GM12891 (cell line): ENCODE data around the gene EXOC4.

Experiments used
- DNase-seq: peaks from one replicate; pipeline ENCODE4 v3.0.0; 2011; ENCODE audit warnings: low spot score; ENCODE audit not compliant: insufficient read length
- FAIRE-seq: peaks from 2 replicates; lab custom pipeline; 2011; peaks lifted over from hg19 to GRCh38; lab: Jason Lieb, UNC
- PAX5 ChIP-seq: IDR thresholded peaks from 2 replicates; pipeline ENCODE4 v1.6.1; 2011; ENCODE audit warnings: low read length, moderate library complexity, mild to moderate bottlenecking; ENCODE audit not compliant: insufficient read depth, severe bottlenecking
- POLR2A ChIP-seq: IDR thresholded peaks from 2 replicates; pipeline ENCODE4 v1.6.1; 2011; ENCODE audit warnings: low read depth, low read length, control low read depth
- POLR2AphosphoS5 ChIP-seq: IDR thresholded peaks from 2 replicates; pipeline ENCODE4 v1.6.1; 2011; ENCODE audit warnings: low read depth, low read length, control low read depth
- POU2F2 ChIP-seq: IDR thresholded peaks from 2 replicates; pipeline ENCODE4 v1.6.1; 2011; ENCODE audit warnings: low read depth, mild to moderate bottlenecking, control low read depth, low read length, moderate library complexity
- SPI1 ChIP-seq: IDR thresholded peaks from 2 replicates; pipeline ENCODE4 v1.6.1; 2011; ENCODE audit warnings: low read depth, low read length, control low read depth
- TAF1 ChIP-seq: IDR thresholded peaks from 2 replicates; pipeline ENCODE4 v1.6.1; 2011; ENCODE audit warnings: low read depth, low read length, control low read depth

EXOC4 gene

DNA sequence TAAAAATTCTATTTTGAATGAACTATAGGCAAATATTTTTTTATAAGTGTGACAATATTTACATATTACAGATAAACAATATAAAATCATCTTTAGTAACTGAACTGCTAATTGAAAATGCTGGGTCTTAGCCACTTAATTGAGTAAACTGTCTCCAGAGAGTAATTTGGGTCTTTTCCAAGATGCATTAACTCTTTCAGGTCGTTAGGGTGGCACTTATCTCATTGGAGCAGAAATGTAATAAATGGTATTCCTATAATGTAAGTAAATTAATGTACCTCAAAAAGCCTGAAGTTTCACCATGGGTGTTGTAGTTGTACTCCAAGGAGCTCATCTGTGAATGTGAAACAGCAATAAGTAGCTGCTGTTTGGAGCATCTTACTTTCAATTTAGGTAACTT is 208.5 kb downstream of the EXOC4 start:
- DNase-seq (no peak), FAIRE-seq (no peak)
- TF ChIP-seq SPI1 (no peak), TAF1 (no peak), POLR2A (no peak)

- no peak for TF ChIP-seq SPI1
- DNase-seq = no peak
- no peak for FAIRE-seq
These were observed 222.8 kb downstream of the EXOC4 start for GRCh38 chr7:133475655-133476054.

- no peak for DNase-seq
- no peak for TF ChIP-seq SPI1
- TF ChIP-seq POLR2AphosphoS5 = no peak
These were observed 224.9 kb downstream of the EXOC4 start for GRCh38 chr7:133477791-133478190.

GRCh38 chr7:133478591-133479135 is 225.8 kb downstream of the EXOC4 start:
- DNase-seq (no peak), FAIRE-seq (no peak)
- no peak for TF ChIP-seq SPI1
- no peak for TF ChIP-seq TAF1
- TF ChIP-seq POLR2A = no peak
- TF ChIP-seq POU2F2 = no peak
- TF ChIP-seq POLR2AphosphoS5 = no peak
- no peak for TF ChIP-seq PAX5

More at GRCh38 chr7:133477791-133478190, 224.9 kb downstream of the EXOC4 start:
- no peak for FAIRE-seq

DNA sequence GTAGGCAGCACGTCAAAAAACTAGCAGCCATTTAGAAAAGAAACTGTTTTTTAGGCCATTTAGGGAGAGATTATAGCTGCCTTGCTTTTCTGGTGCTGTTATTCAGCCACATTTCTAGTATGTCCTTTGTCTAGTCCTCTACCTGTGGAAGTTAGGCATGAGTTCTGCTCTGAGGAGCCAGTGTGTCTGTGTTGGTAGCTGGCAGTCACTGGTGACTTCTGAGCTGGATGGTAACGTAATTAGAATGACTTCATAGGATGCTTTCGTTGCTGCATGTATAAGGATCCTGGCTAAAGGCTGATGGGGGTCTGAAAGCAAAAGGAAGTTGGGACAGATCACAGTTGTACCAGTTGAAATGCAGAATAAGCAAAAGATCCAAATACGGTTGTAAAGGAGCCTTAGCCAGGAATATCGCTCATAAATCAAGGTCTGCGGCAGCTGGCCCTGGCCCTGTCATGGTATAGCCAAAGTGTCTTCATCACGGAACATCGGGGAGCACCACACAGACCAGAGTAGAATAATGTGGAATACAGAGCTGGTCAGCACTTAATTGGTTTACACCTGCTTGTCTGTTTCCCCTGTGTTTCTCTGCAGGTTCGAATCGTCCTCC is 226.7 kb downstream of the EXOC4 start:
- FAIRE-seq (no peak), DNase-seq (no peak)
- TF ChIP-seq POLR2AphosphoS5 (no peak), TAF1 (no peak), SPI1 (no peak), POU2F2 (no peak), POLR2A (no peak), PAX5 (no peak)

DNA sequence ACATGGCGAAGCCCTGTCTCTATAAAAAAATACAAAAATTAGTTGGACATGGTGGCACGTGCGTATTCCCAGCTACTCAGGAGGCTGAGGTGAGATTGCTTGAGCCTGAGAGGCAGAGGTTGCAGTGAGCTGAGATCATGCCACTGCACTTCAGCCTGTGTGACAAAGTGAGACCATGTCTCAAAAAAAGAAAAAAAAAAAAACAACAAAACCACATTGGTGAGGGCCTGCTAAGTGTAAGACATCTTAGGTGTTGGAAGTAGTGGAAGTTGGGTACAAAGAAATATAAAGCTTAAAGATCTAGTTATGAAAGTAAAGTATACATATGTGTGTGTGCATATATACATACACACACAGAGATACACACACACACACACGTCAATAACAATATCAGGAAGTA is 228.0 kb downstream of the EXOC4 start:
- DNase-seq (no peak), FAIRE-seq (no peak)
- TF ChIP-seq TAF1 (no peak), SPI1 (no peak), POU2F2 (no peak), POLR2AphosphoS5 (no peak)

DNA sequence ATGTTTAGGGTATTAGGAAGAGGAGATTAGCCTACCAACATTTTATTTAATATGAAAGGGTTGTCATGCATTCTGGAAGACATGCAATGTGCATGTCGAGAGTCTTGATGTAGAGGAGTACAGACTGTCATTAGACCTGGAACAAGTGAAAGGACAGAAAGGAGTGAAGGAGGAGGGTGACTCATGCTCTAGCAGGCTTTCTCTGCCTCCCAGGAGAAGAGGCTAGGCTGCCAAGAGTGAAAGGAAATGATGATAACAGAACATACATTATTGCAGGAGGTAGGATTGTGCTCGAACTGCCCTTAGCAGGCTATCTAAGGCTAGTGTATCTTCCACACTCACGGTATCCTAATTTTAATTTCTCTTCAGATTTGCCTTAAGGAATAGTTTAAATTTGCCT is 228.8 kb downstream of the EXOC4 start:
- DNase-seq = no peak
- FAIRE-seq = no peak

GRCh38 chr7:133482599-133482998 is 229.7 kb downstream of the EXOC4 start:
- no peak for DNase-seq
- no peak for FAIRE-seq
- TF ChIP-seq TAF1 = no peak
- no peak for TF ChIP-seq PAX5
- no peak for TF ChIP-seq POU2F2
- TF ChIP-seq SPI1 = no peak
- no peak for TF ChIP-seq POLR2AphosphoS5
- no peak for TF ChIP-seq POLR2A

More for the DNA sequence above, 228.8 kb downstream of the EXOC4 start:
- TF ChIP-seq SPI1 = no peak
- TF ChIP-seq POLR2AphosphoS5 = no peak
- no peak for TF ChIP-seq POLR2A
- TF ChIP-seq TAF1 = no peak
- no peak for TF ChIP-seq POU2F2
- no peak for TF ChIP-seq PAX5

- no peak for DNase-seq
- no peak for FAIRE-seq
- TF ChIP-seq POLR2AphosphoS5 (no peak), POLR2A (no peak), POU2F2 (no peak), TAF1 (no peak), SPI1 (no peak), PAX5 (no peak)
These were observed 231.2 kb downstream of the EXOC4 start for GRCh38 chr7:133484086-133484485.

- TF ChIP-seq PAX5 (no peak), TAF1 (no peak), POLR2AphosphoS5 (no peak), POU2F2 (no peak), POLR2A (no peak), SPI1 (no peak)
- no peak for DNase-seq
- no peak for FAIRE-seq
These were observed 237.0 kb downstream of the EXOC4 start for GRCh38 chr7:133489906-133490305.

- no peak for DNase-seq
- FAIRE-seq = peak; percentile 5
- TF ChIP-seq POLR2A (no peak), TAF1 (no peak), PAX5 (no peak), POLR2AphosphoS5 (no peak), POU2F2 (no peak; the same call in 1 of the 2 replicates), SPI1 (no peak)
These were observed 238.4 kb downstream of the EXOC4 start for GRCh38 chr7:133491201-133491691.
